ENCODE measurements around the gene MCM7. TPM values are rescaled to one million over a fixed set of nuclear protein-coding genes. Genes with fewer than 3 reads are reported as not detected.

Gene MCM7
- total and polyA plus RNA-seq, 2 of the 13 experiments (the other 11 are each of a cell fraction or from before 2014, with no cell fraction given): 84.5 to 214 TPM

- TF ChIP-seq ZBTB10 (CRISPR knock-in tag; IDR thresholded peaks at IDR 0.05; ENCODE audit: borderline replicate concordance) (no peak), ZNF260 (CRISPR knock-in tag; IDR thresholded peaks at IDR 0.05; ENCODE audit: borderline replicate concordance, low read depth) (no peak), KAT7 (CRISPR knock-in tag; IDR thresholded peaks at IDR 0.05; ENCODE audit: borderline replicate concordance) (no peak), FLYWCH1 (CRISPR knock-in tag; IDR thresholded peaks at IDR 0.05) (no peak), ZNF275 (CRISPR knock-in tag; IDR thresholded peaks at IDR 0.05; ENCODE audit: borderline replicate concordance) (no peak), JDP2 (CRISPR knock-in tag; IDR thresholded peaks at IDR 0.05; ENCODE audit: borderline replicate concordance) (no peak), MEF2D (CRISPR knock-in tag; IDR thresholded peaks at IDR 0.05) (no peak), MBD4 (IDR thresholded peaks at IDR 0.05; ENCODE audit: borderline replicate concordance, low read length) (no peak), RNF2 (conservative IDR thresholded peaks at IDR 0.05; ENCODE audit: low read depth) (no peak), PPARG (CRISPR knock-in tag; conservative IDR thresholded peaks at IDR 0.05) (no peak), ELF1 (CRISPR knock-in tag; IDR thresholded peaks at IDR 0.05) (0 out of 2 replicates have a peak, but pooled peaks have one; percentile 31), ISL2 (CRISPR knock-in tag; IDR thresholded peaks at IDR 0.05) (no peak), TRAFD1 (CRISPR knock-in tag; IDR thresholded peaks at IDR 0.05; ENCODE audit: borderline replicate concordance) (no peak), ZNF33B (CRISPR knock-in tag; IDR thresholded peaks at IDR 0.05) (no peak), ZNF484 (CRISPR knock-in tag; IDR thresholded peaks at IDR 0.05; ENCODE audit: borderline replicate concordance, low read depth) (no peak), ZBTB39 (CRISPR knock-in tag; IDR thresholded peaks at IDR 0.05) (no peak), TOE1 (CRISPR knock-in tag; IDR thresholded peaks at IDR 0.05) (no peak), ZNF276 (CRISPR knock-in tag; IDR thresholded peaks at IDR 0.05; ENCODE audit: low read depth) (no peak), ATF7-NPFF (CRISPR knock-in tag; IDR thresholded peaks at IDR 0.05; ENCODE audit: low read depth) (no peak), ZNF460 (CRISPR knock-in tag; IDR thresholded peaks at IDR 0.05; ENCODE audit: borderline replicate concordance) (no peak), ZNF263 (CRISPR knock-in tag; IDR thresholded peaks at IDR 0.05) (no peak)
Observed at GRCh38 chr7:100080907-100081534, 20.2 kb downstream of the MCM7 start (continued).

Measured in HepG2 (cell line).